ENCODE results near the gene KANSL2. TPM values are rescaled to one million over a fixed set of nuclear protein-coding genes. Genes with fewer than 3 reads are reported as not detected.

KANSL2 gene
- total and polyA plus RNA-seq, 2 experiments from 2014 or later: 29.3 to 92.5 TPM

- Histone ChIP-seq H3K4me2 (no peak overlapping the region), H3K36me3 (ENCODE audit: insufficient read depth) (no peaks in the 10 kb centered on the region), H3K27me3 (ENCODE audit: insufficient read depth) (no peaks in the 10 kb centered on the region), H3F3A (replicated peaks; ENCODE audit: low read depth) (no peaks in the 10 kb centered on the region), H3K79me2 (replicated peaks; ENCODE audit: insufficient read depth) (no peaks in the 10 kb centered on the region), H3K4me3 (no peak overlapping the region), H4K20me1 (replicated peaks; ENCODE audit: insufficient read depth) (no peaks in the 10 kb centered on the region), H3K27ac (ENCODE audit: low read depth) (no peak overlapping the region), H3K9me2 (ENCODE audit: insufficient read depth) (0 out of 2 replicates have a peak, but pooled peaks cover 5% of the 10 kb centered on the region), H3K4me1 (ENCODE audit: insufficient read depth) (no peaks in the 10 kb centered on the region), H2AFZ (no peak overlapping the region; the same call in 1 of the 2 replicates)
- Mint-ChIP-seq H3K4me3 (no peak overlapping the region), H3K4me1 (peaks cover 4% of the 10 kb centered on the region), H3K27ac (no peak overlapping the region), H3K27me3 (ENCODE audit: insufficient read depth, low read depth, poor library complexity) (peaks cover 7% of the 10 kb centered on the region), H3K9me3 (peaks cover 2% of the 10 kb centered on the region; the same call in 1 of the 3 replicates), H3K36me3 (ENCODE audit: low read depth) (no peaks in the 10 kb centered on the region)
- ATAC-seq (no peak), DNase-seq (ENCODE audit: low spot score) (no peak)
- TF ChIP-seq EZH2 (IDR thresholded peaks at IDR 0.05; ENCODE audit: low read depth, unreplicated experiment) (no peak), ZNF114 (CRISPR knock-in tag; IDR thresholded peaks at IDR 0.05) (no peak), EZH2phosphoT487 (IDR thresholded peaks at IDR 0.05; ENCODE audit: unreplicated experiment) (no peak), REST (IDR thresholded peaks at IDR 0.05; ENCODE audit: unreplicated experiment) (no peak), CTCF (conservative IDR thresholded peaks at IDR 0.05; ENCODE audit: low read depth in 2 of 2) (no peak), JUNB (IDR thresholded peaks at IDR 0.05; ENCODE audit: unreplicated experiment) (no peak), POLR2AphosphoS5 (IDR thresholded peaks at IDR 0.05; ENCODE audit: low read depth) (no peak), ZNF331 (CRISPR knock-in tag; IDR thresholded peaks at IDR 0.05; ENCODE audit: low read depth) (no peak), NANOG (IDR thresholded peaks at IDR 0.05; ENCODE audit: borderline replicate concordance) (no peak), ZNF462 (CRISPR knock-in tag; IDR thresholded peaks at IDR 0.05) (no peak), STAT1 (IDR thresholded peaks at IDR 0.05; ENCODE audit: unreplicated experiment) (no peak), CREB1 (CRISPR knock-in tag; IDR thresholded peaks at IDR 0.05; ENCODE audit: low read depth) (no peak), ETS1 (IDR thresholded peaks at IDR 0.05) (no peak)
Measured at GRCh38 chr12:48728807-48729206, 46.8 kb upstream of the KANSL2 start.
